PC-9 (cell line): Measurements from ENCODE around the gene SHROOM4. TPM values are rescaled to one million over a fixed set of nuclear protein-coding genes. Genes with fewer than 3 reads are reported as not detected.

Experiments used
- BruUV-seq: library from RNA; stranded (reverse); fragments of 400-500 nt; replicated peaks from 2 replicates; lab custom pipeline; 2021; lab: Mats Ljungman, UMichigan
- CTCF ChIA-PET: fragments of 300-600 bp; sonication (Branson Sonifier 250); formaldehyde crosslinking; loops from one replicate; lab custom pipeline; 2022; ENCODE audit warnings: antibody characterized with exemption; lab: Charles Lee
- POLR2A ChIA-PET: fragments of 300-600 bp; sonication (Branson Sonifier 250); formaldehyde crosslinking; loops from one replicate; lab custom pipeline; 2022; ENCODE audit warnings: antibody characterized with exemption; ENCODE audit not compliant: unreplicated experiment; lab: Charles Lee
- DNase-seq, 2 experiments: peaks; one replicate each; pipeline versions ENCODE4 v3.0.0 to v3.0.0-alpha.2; 2015 to 2022; ENCODE audit warnings: mixed read lengths in 1 of 2
- H2AFZ ChIP-seq: fragments of 200-600 bp; sonication (generic); 2 replicates; pipeline ENCODE4 v1.8.1; 2017; ENCODE audit warnings: antibody characterized with exemption
- H3F3A ChIP-seq: fragments of 200-600 bp; sonication (generic); 2 replicates; pipeline ENCODE4 v1.8.1; 2017; ENCODE audit warnings: antibody characterized with exemption, mild to moderate bottlenecking, low read depth; ENCODE audit not compliant: insufficient read depth
- H3K27ac ChIP-seq: fragments of 200-600 bp; sonication (generic); 2 replicates; pipeline ENCODE4 v1.6.1; 2016; ENCODE audit warnings: mixed run types
- H3K27me3 ChIP-seq: fragments of 200-600 bp; sonication (generic); 2 replicates; pipeline ENCODE4 v1.6.1; 2016; ENCODE audit warnings: low read depth, mixed run types; ENCODE audit not compliant: insufficient read depth
- H3K36me3 ChIP-seq: fragments of 200-600 bp; sonication (generic); 2 replicates; pipeline ENCODE4 v1.6.1; 2016; ENCODE audit warnings: low read depth, mixed run types
- H3K4me1 ChIP-seq: fragments of 200-600 bp; sonication (generic); replicated peaks from 2 replicates; pipeline ENCODE4 v1.6.1; 2016; ENCODE audit warnings: mixed run types; ENCODE audit not compliant: insufficient read depth
- H3K4me2 ChIP-seq: fragments of 200-600 bp; sonication (generic); 2 replicates; pipeline ENCODE4 v1.6.1; 2017; ENCODE audit warnings: mixed run types
- H3K4me3 ChIP-seq: fragments of 200-600 bp; sonication (generic); 2 replicates; pipeline ENCODE4 v1.6.1; 2016; ENCODE audit warnings: mixed run types
- H3K79me2 ChIP-seq: fragments of 200-600 bp; sonication (generic); 2 replicates; pipeline ENCODE4 v1.6.1; 2017; ENCODE audit warnings: low read depth, mixed run types
- H3K9me2 ChIP-seq: fragments of 200-600 bp; sonication (generic); 2 replicates; pipeline ENCODE4 v1.8.1; 2017; ENCODE audit warnings: mild to moderate bottlenecking; ENCODE audit not compliant: insufficient read depth
- H3K9me3 ChIP-seq: fragments of 200-600 bp; sonication (generic); 2 replicates; pipeline ENCODE4 v1.8.1; 2016; ENCODE audit warnings: low read depth; ENCODE audit not compliant: insufficient read depth
- H4K20me1 ChIP-seq: fragments of 200-600 bp; sonication (generic); 2 replicates; pipeline ENCODE4 v1.8.1; 2017; ENCODE audit not compliant: insufficient read depth
- EZH2 ChIP-seq: fragments of 200-600 bp; sonication (generic); IDR thresholded peaks from 2 replicates; pipeline ENCODE4 v1.8.0; 2017; ENCODE audit warnings: antibody characterized with exemption, low read depth
- intact Hi-C: fragments of 100-400 bp; cut with micrococcal nuclease; formaldehyde crosslinking; loops from one replicate; pipeline ENCODE4 v1.10.0; 2022; ENCODE audit not compliant: unreplicated experiment
- total RNA-seq: library from RNA; stranded (reverse); gene quantifications from 2 replicates; pipeline ENCODE4 v1.2.3, GENCODE V29; 2021
- TF ChIP-seq, protein P1 (sequence below): fragments of 200-600 bp; sonication (generic); conservative IDR thresholded peaks from 2 replicates; pipeline ENCODE4 v1.6.1; 2017; ENCODE audit warnings: mixed run types, antibody characterized with exemption, mild to moderate bottlenecking, moderate library complexity

Gene SHROOM4
- total RNA-seq, 1 experiment from 2014 or later = 1.1 TPM

GRCh38 chrX:50852524-50852923 lies 38.5 kb upstream of the SHROOM4 start:
- H3K4me1 ChIP-seq = no peaks in the 10 kb centered on the region
- H3K27me3 ChIP-seq = no peaks in the 10 kb centered on the region
- H2AFZ ChIP-seq = no peak overlapping the region
- TF ChIP-seq, protein P1, sequence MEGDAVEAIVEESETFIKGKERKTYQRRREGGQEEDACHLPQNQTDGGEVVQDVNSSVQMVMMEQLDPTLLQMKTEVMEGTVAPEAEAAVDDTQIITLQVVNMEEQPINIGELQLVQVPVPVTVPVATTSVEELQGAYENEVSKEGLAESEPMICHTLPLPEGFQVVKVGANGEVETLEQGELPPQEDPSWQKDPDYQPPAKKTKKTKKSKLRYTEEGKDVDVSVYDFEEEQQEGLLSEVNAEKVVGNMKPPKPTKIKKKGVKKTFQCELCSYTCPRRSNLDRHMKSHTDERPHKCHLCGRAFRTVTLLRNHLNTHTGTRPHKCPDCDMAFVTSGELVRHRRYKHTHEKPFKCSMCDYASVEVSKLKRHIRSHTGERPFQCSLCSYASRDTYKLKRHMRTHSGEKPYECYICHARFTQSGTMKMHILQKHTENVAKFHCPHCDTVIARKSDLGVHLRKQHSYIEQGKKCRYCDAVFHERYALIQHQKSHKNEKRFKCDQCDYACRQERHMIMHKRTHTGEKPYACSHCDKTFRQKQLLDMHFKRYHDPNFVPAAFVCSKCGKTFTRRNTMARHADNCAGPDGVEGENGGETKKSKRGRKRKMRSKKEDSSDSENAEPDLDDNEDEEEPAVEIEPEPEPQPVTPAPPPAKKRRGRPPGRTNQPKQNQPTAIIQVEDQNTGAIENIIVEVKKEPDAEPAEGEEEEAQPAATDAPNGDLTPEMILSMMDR = no peak
- TF ChIP-seq EZH2 = no peak
- no peak for DNase-seq
- H4K20me1 ChIP-seq = no peaks in the 10 kb centered on the region
- no peak overlapping the region for H3K4me2 ChIP-seq
- ChIA-PET POLR2A (no interaction called here), CTCF (no interaction called here)
- no peak overlapping the region for H3K27ac ChIP-seq
- intact Hi-C loops = no loop called here
- no peaks in the 10 kb centered on the region for H3F3A ChIP-seq
- H3K36me3 ChIP-seq = no peaks in the 10 kb centered on the region
- H3K79me2 ChIP-seq = no peaks in the 10 kb centered on the region
- H3K4me3 ChIP-seq = no peak overlapping the region
- no TSS peak for BruUV-seq
- no peaks in the 10 kb centered on the region for H3K9me3 ChIP-seq
- no peaks in the 10 kb centered on the region for H3K9me2 ChIP-seq

DNA sequence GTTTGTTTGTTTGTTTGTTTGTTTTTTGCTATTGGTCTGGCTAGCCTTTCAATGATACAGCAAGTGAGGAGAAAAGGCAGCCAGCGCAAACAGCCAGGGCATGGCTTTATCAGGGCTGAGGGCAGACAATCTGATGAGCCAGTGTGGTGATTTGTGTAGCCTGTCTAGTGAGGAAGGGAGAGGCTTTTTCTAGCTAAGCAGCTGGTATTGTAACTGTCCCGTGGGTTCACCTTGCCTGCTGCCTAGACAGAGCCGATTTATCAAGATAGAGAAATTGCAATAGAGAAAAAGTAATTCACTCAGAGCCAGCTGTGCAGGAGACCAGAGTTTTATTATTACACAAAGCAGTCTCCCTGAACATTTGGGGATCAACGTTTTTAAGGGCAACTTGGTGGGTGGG lies 28.2 kb upstream of the SHROOM4 start:
- POLR2A ChIA-PET = no interaction called here
- no peak overlapping the region for H3K4me3 ChIP-seq
- H3K79me2 ChIP-seq = no peaks in the 10 kb centered on the region
- 0 out of 2 replicates have a peak, but pooled peaks cover 7% of the 10 kb centered on the region for H3K4me1 ChIP-seq
- H3K4me2 ChIP-seq = no peak overlapping the region
- intact Hi-C loops = no loop called here
- H3K9me3 ChIP-seq = no peaks in the 10 kb centered on the region
- TF ChIP-seq EZH2 = no peak
- TF ChIP-seq, protein P1 = no peak
- H3K36me3 ChIP-seq = no peaks in the 10 kb centered on the region
- no peaks in the 10 kb centered on the region for H3K9me2 ChIP-seq
- H3K27me3 ChIP-seq = no peaks in the 10 kb centered on the region
- no peak for DNase-seq
- BruUV-seq = no TSS peak
- no peak overlapping the region for H2AFZ ChIP-seq
- no peaks in the 10 kb centered on the region for H4K20me1 ChIP-seq
- CTCF ChIA-PET = no interaction called here
- H3F3A ChIP-seq = no peaks in the 10 kb centered on the region
- no peak overlapping the region for H3K27ac ChIP-seq

DNA sequence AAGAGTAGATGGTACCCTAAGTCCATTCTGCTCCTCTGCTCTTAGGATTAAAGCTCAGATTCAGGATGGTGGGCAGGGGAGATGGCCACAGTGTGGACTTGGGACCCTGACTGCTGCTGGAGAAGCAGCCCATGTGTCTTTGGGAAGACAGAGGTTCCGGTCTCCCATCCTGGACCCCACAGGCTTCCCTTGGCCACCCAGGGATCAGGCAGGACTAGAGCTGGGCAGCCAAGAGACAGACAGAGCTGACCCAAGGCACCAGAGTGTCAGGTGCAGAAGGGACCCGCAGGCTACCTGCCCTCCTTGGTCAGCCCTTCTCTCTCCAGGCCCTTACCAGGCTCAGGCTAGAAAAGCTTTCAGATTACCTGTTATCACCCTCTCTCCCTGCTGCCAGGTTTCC lies 25.7 kb upstream of the SHROOM4 start:
- DNase-seq = no peak
- H3K9me3 ChIP-seq = no peaks in the 10 kb centered on the region
- ChIA-PET POLR2A (interaction anchor here (0.6 kb wide), 1 partner anchor 24 kb away, joined by 3 read pairs; no protein-coding TSS in a partner anchor), CTCF (interaction anchor here (0.5 kb wide), 1 partner anchor 14 kb away, joined by 3 read pairs; no protein-coding TSS in a partner anchor)
- 0 out of 2 replicates have a peak, but pooled peaks cover 7% of the 10 kb centered on the region for H3K4me1 ChIP-seq
- H3K36me3 ChIP-seq = no peaks in the 10 kb centered on the region
- H3K9me2 ChIP-seq = no peaks in the 10 kb centered on the region
- no peak overlapping the region for H3K4me2 ChIP-seq
- H3K4me3 ChIP-seq = no peak overlapping the region
- no peaks in the 10 kb centered on the region for H4K20me1 ChIP-seq
- no peaks in the 10 kb centered on the region for H3F3A ChIP-seq
- no peaks in the 10 kb centered on the region for H3K79me2 ChIP-seq
- TF ChIP-seq EZH2 = no peak
- TF ChIP-seq, protein P1 = no peak
- no peak overlapping the region for H2AFZ ChIP-seq
- H3K27ac ChIP-seq = no peak overlapping the region
- intact Hi-C loops = no loop called here
- no peaks in the 10 kb centered on the region for H3K27me3 ChIP-seq
- no TSS peak for BruUV-seq
